AG09309 (cell line): ENCODE results near the gene EBF3.
A peak's percentile ranks its signal among the peaks of the same experiment; 100 is the strongest.

Source experiments
- DNase-seq: peaks from one replicate; pipeline ENCODE4 v3.0.0-alpha.2; 2010; ENCODE audit warnings: low read depth
- H3K4me3 ChIP-seq: 2 replicates; pipeline ENCODE4 v1.5.1; 2011; ENCODE audit warnings: mild to moderate bottlenecking, low read depth, low read length, moderate library complexity; ENCODE audit not compliant: control insufficient read depth
- TF ChIP-seq, protein P1 (sequence below): IDR thresholded peaks from 2 replicates; pipeline ENCODE4 v1.5.1; 2011; ENCODE audit warnings: mild to moderate bottlenecking, low read depth, low read length, inconsistent platforms; ENCODE audit not compliant: insufficient read depth, control insufficient read depth; ENCODE audit errors: missing control alignments

Gene EBF3

DNA sequence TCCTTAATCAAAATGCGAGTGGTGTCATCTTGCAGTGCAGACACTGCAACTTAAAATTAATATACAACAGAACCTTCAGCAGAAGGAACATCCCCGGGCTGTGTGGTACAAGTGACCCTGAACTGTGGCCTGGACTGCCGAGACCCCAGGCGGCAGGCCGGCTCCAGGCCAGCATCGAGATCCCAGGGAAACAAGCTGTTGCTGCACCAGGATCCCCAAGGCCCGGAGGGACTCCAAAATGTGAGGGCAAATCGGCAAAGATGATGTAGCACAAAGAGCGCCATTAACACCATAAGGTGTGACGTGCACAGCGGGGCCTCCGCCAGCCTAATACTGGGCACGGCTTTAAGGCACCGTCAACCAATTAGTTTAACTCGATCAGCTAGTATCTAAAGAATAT, 73.9 kb downstream of the EBF3 start:
- no peak overlapping the region for H3K4me3 ChIP-seq
- no peak for DNase-seq
- TF ChIP-seq, protein P1, sequence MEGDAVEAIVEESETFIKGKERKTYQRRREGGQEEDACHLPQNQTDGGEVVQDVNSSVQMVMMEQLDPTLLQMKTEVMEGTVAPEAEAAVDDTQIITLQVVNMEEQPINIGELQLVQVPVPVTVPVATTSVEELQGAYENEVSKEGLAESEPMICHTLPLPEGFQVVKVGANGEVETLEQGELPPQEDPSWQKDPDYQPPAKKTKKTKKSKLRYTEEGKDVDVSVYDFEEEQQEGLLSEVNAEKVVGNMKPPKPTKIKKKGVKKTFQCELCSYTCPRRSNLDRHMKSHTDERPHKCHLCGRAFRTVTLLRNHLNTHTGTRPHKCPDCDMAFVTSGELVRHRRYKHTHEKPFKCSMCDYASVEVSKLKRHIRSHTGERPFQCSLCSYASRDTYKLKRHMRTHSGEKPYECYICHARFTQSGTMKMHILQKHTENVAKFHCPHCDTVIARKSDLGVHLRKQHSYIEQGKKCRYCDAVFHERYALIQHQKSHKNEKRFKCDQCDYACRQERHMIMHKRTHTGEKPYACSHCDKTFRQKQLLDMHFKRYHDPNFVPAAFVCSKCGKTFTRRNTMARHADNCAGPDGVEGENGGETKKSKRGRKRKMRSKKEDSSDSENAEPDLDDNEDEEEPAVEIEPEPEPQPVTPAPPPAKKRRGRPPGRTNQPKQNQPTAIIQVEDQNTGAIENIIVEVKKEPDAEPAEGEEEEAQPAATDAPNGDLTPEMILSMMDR, result no peak

- TF ChIP-seq, protein P1, result peak; percentile 80
- no peak overlapping the region for H3K4me3 ChIP-seq
- DNase-seq, result no peak
Measured at GRCh38 chr10:129888784-129889616, 75.1 kb downstream of the EBF3 start.

DNA sequence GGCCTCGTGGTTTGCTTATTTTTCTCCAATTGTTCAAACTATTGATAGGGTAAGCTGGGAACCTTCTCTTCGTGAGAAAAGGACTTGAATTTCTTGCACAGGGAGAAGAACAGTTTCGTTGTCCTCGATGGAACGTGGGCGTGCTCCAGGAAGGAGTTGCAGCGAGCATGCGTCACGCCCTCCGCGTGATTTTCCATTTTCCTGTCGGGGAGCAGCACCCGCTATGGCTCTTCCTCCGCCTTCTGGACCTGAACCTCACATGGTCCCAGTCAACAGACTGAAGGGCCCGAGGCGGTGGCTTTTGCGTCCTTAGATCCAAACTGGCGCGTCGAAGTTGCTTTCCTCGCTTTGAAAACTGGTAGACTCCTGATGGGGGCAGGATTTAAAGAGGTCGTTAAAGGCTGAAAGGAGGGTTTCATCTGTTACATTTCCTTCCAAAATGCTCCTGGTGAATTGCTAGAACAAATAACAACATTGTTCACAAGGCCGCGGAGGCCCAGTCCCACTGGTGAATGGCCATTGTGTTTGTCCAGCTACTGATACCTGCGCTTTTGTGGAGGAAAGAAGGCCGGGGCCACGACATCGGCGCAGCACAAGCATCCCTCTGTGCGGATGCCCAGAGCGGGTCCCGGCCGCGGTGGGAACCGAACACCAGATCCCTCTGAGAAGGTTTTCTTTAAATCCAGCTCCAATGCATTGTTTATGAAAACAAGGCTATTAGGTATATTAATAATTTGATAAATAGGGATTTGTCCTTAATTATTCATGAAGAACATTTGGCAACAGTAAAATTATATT, 75.9 kb downstream of the EBF3 start:
- no peak for DNase-seq
- TF ChIP-seq, protein P1, result no peak
- H3K4me3 ChIP-seq, result no peak overlapping the region

DNA sequence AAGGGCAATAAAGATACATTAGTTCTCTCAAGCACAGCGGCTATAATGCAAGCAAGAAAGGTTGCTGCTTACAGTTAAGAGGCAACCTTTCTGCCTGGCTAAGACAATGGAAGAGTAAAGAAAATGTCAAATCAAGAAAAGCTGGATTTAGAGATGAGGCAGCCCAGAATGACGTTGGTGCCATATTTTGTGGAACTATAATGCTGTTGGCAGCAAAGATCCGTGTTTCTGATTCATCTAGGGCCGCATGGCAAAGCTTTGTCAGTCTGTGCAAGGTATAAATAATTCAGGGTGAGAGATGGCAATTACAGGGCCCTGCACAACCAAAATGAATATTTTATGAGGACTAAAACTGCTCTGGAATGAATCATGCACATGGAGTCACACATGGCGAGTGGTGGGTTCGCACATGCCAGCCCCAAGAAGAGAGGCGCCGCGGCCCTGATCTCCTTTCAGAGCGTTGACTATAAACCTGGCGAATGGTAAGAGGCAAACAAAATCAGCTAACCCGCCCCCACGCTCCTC, 76.6 kb downstream of the EBF3 start:
- DNase-seq, result no peak
- H3K4me3 ChIP-seq, result no peak overlapping the region
- TF ChIP-seq, protein P1, result no peak

DNA sequence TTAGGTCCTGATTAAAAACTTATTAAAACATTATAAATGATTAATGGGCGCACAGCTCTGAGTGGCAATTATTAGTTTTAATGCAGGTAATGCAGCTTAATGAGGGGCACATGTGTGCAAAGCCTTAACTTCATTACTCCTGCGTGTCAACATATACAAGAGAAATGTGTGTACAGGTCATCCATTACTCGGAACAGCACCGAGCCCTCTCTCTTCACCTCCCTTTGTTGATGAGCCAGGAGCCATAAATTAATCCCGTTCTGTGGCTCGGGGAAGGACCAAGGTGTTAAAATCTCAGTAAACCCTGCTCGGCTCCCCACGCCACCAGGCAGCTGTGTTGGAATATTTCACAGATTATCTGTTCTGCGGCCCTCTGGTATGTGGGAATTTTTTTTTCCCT, 77.8 kb downstream of the EBF3 start:
- no peak for DNase-seq
- TF ChIP-seq, protein P1, result no peak

GRCh38 chr10:129885526-129885925, 78.5 kb downstream of the EBF3 start:
- no peak for DNase-seq
- no peak overlapping the region for H3K4me3 ChIP-seq
- TF ChIP-seq, protein P1, result no peak

More for the DNA sequence above, 77.8 kb downstream of the EBF3 start:
- H3K4me3 ChIP-seq, result no peak overlapping the region
